H9 (cell line): ENCODE results near the gene AQP2. TPM values are rescaled to one million over a fixed set of nuclear protein-coding genes. Genes with fewer than 3 reads are reported as not detected.

Experiments
- DNase-seq: peaks from one replicate; pipeline ENCODE4 v3.0.0-alpha.2; 2017
- H2AFZ ChIP-seq: one replicate; pipeline ENCODE4 v1.6.1; 2013; ENCODE audit warnings: mild to moderate bottlenecking, low read length, control low read depth, moderate library complexity
- H2AK5ac ChIP-seq: 2 replicates; pipeline ENCODE4 v1.6.1; 2013; ENCODE audit warnings: low read length, control low read depth, mixed read lengths; ENCODE audit not compliant: insufficient read length
- H2BK120ac ChIP-seq: one replicate; pipeline ENCODE4 v1.6.1; 2013; ENCODE audit warnings: low read depth, mild to moderate bottlenecking, low read length, control low read depth, inconsistent platforms; ENCODE audit not compliant: poor library complexity, severe bottlenecking
- H2BK12ac ChIP-seq: 2 replicates; pipeline ENCODE4 v1.6.1; 2013; ENCODE audit warnings: low read length, control low read depth, mixed read lengths, low read depth; ENCODE audit not compliant: insufficient read length
- H2BK15ac ChIP-seq: 2 replicates; pipeline ENCODE4 v1.6.1; 2013; ENCODE audit warnings: low read depth, low read length, control low read depth
- H2BK20ac ChIP-seq: one replicate; pipeline ENCODE4 v1.6.1; 2013; ENCODE audit warnings: low read depth, mild to moderate bottlenecking, low read length, control low read depth, inconsistent platforms; ENCODE audit not compliant: poor library complexity, severe bottlenecking
- H2BK5ac ChIP-seq: 2 replicates; pipeline ENCODE4 v1.6.1; 2013; ENCODE audit warnings: low read length, control low read depth, mixed read lengths; ENCODE audit not compliant: insufficient read length
- H3K14ac ChIP-seq: 2 replicates; pipeline ENCODE4 v1.6.1; 2013; ENCODE audit warnings: low read length, control low read depth; ENCODE audit not compliant: insufficient read depth
- H3K18ac ChIP-seq: 2 replicates; pipeline ENCODE4 v1.6.1; 2013; ENCODE audit warnings: low read depth, mild to moderate bottlenecking, mixed read lengths, low read length, control low read depth; ENCODE audit not compliant: insufficient read length
- H3K23ac ChIP-seq: 2 replicates; pipeline ENCODE4 v1.6.1; 2013; ENCODE audit warnings: low read length, control low read depth, mixed read lengths, low read depth; ENCODE audit not compliant: insufficient read length
- H3K23me2 ChIP-seq: 2 replicates; pipeline ENCODE4 v1.6.1; 2013; ENCODE audit warnings: low read depth, mild to moderate bottlenecking, mixed read lengths, low read length, control low read depth; ENCODE audit not compliant: insufficient read length, poor library complexity, severe bottlenecking
- H3K27ac ChIP-seq: 2 replicates; pipeline ENCODE4 v1.5.1; 2013; ENCODE audit warnings: low read length, control low read depth, mixed read lengths, low read depth; ENCODE audit not compliant: insufficient read length
- H3K27me3 ChIP-seq: 2 replicates; pipeline ENCODE4 v1.6.1; 2013; ENCODE audit warnings: low read length, control low read depth, inconsistent platforms; ENCODE audit not compliant: insufficient read depth
- H3K4ac ChIP-seq: 2 replicates; pipeline ENCODE4 v1.6.1; 2013; ENCODE audit warnings: low read depth, mild to moderate bottlenecking, control low read depth, inconsistent platforms, low read length, moderate library complexity
- H3K4me1 ChIP-seq: 2 replicates; pipeline ENCODE4 v1.6.1; 2013; ENCODE audit warnings: low read length, control low read depth, inconsistent platforms; ENCODE audit not compliant: insufficient read depth
- H3K4me2 ChIP-seq: 2 replicates; pipeline ENCODE4 v1.6.1; 2013; ENCODE audit warnings: low read length, control low read depth, mixed read lengths; ENCODE audit not compliant: insufficient read length, insufficient read depth
- H3K56ac ChIP-seq: 2 replicates; pipeline ENCODE4 v1.6.1; 2013; ENCODE audit warnings: low read depth, mild to moderate bottlenecking, mixed read lengths, low read length, control low read depth; ENCODE audit not compliant: insufficient read length
- H3K79me1 ChIP-seq: 2 replicates; pipeline ENCODE4 v1.6.1; 2013; ENCODE audit warnings: low read depth, mild to moderate bottlenecking, moderate library complexity, low read length, control low read depth, inconsistent platforms; ENCODE audit not compliant: insufficient read depth, poor library complexity, severe bottlenecking
- H3K79me2 ChIP-seq: 2 replicates; pipeline ENCODE4 v1.6.1; 2013; ENCODE audit warnings: low read length, control low read depth, inconsistent platforms; ENCODE audit not compliant: insufficient read depth
- H3K9ac ChIP-seq: 2 replicates; pipeline ENCODE4 v1.6.1; 2013; ENCODE audit warnings: low read length, control low read depth, mixed read lengths; ENCODE audit not compliant: insufficient read length; ENCODE audit errors: extremely low read depth
- H3K9me3 ChIP-seq: one replicate; pipeline ENCODE4 v1.6.1; 2013; ENCODE audit warnings: low read depth, low read length, inconsistent platforms; ENCODE audit not compliant: control insufficient read depth
- H3T11ph ChIP-seq: one replicate; pipeline ENCODE4 v1.6.1; 2013; ENCODE audit warnings: mild to moderate bottlenecking, low read length, control low read depth, inconsistent platforms
- H4K20me1 ChIP-seq: one replicate; pipeline ENCODE4 v1.6.1; 2013; ENCODE audit not compliant: control insufficient read depth, insufficient read length, insufficient read depth
- H4K5ac ChIP-seq: 2 replicates; pipeline ENCODE4 v1.6.1; 2013; ENCODE audit warnings: low read depth, mild to moderate bottlenecking, mixed read lengths, low read length, control low read depth; ENCODE audit not compliant: insufficient read length
- H4K8ac ChIP-seq: replicated peaks from 2 replicates; pipeline ENCODE4 v1.6.1; 2013; ENCODE audit warnings: low read length, control low read depth, mixed read lengths, low read depth; ENCODE audit not compliant: insufficient read length
- H4K91ac ChIP-seq: 2 replicates; pipeline ENCODE4 v1.6.1; 2013; ENCODE audit warnings: low read depth, mild to moderate bottlenecking, moderate library complexity, mixed read lengths, low read length, control low read depth; ENCODE audit not compliant: insufficient read length
- H3K27ac Mint-ChIP-seq, 3 experiments: 2 replicates in 2 of 3; 3 replicates in 1 of 3; pipeline ENCODE4 v1.8.0; 2020 to 2021; ENCODE audit warnings: mixed read lengths in 3 of 3, mild to moderate bottlenecking in 1 of 3, moderate library complexity in 1 of 3
- H3K27me3 Mint-ChIP-seq: 2 replicates; pipeline ENCODE4 v1.8.0; 2021; ENCODE audit warnings: low read depth, mild to moderate bottlenecking, moderate library complexity, mixed read lengths
- H3K36me3 Mint-ChIP-seq, 3 experiments: 2 replicates in 2 of 3; 3 replicates in 1 of 3; pipeline ENCODE4 v1.8.0; 2020 to 2021; ENCODE audit warnings: low read depth in 3 of 3, mixed read lengths in 3 of 3; ENCODE audit not compliant: insufficient read depth in 1 of 3
- H3K4me1 Mint-ChIP-seq, 2 experiments: 2 replicates each; pipeline ENCODE4 v1.8.0; 2020; ENCODE audit warnings: mixed read lengths in 2 of 2
- H3K4me3 Mint-ChIP-seq, 2 experiments: 2 replicates in 1 of 2; 3 replicates in 1 of 2; pipeline ENCODE4 v1.8.0; 2020 to 2021; ENCODE audit warnings: mild to moderate bottlenecking in 2 of 2, mixed read lengths in 2 of 2, moderate library complexity in 1 of 2
- H3K9me3 Mint-ChIP-seq, 2 experiments: 2 replicates in 1 of 2; 3 replicates in 1 of 2; pipeline ENCODE4 v1.8.0; 2020; ENCODE audit warnings: mild to moderate bottlenecking in 2 of 2, mixed read lengths in 2 of 2, moderate library complexity in 1 of 2
- CTCF ChIP-seq: fragments of 200-600 bp; sonication (generic); conservative IDR thresholded peaks from 3 replicates; pipeline ENCODE4 v1.8.0; 2021; ENCODE audit warnings: antibody characterized with exemption, mild to moderate bottlenecking
- WGBS: extraction: QIAGEN DNeasy Blood & Tissue Kit; methylation state at CpG from one replicate; pipeline ENCODE4 v1.1.7; 2013; ENCODE audit warnings: missing lambda C conversion rate, low lambda C conversion rate, mixed read lengths; ENCODE audit not compliant: insufficient read length; ENCODE audit errors: extremely low coverage; 5-methylcytosine and 5-hydroxymethylcytosine counted together
- total RNA-seq: library from RNA; stranded (reverse); gene quantifications from 2 replicates; pipeline ENCODE4 v1.2.1, GENCODE V29; 2021

Gene AQP2
- total RNA-seq, 1 experiment from 2014 or later = not detected

GRCh38 chr12:49923880-49924556 lies 26.5 kb upstream of the AQP2 start:
- no peak overlapping the region for H3K27ac Mint-ChIP-seq
- H3K4me1 Mint-ChIP-seq = 0 out of 4 replicates have a peak, but pooled peaks cover 0 to 3% of the 10 kb centered on the region in 2 experiments
- H3K23me2 ChIP-seq = no peaks in the 10 kb centered on the region
- no peaks in the 10 kb centered on the region for H3K9me3 Mint-ChIP-seq
- H3K9ac ChIP-seq = no peak overlapping the region
- H4K5ac ChIP-seq = no peak overlapping the region
- no peak overlapping the region for H3K4me2 ChIP-seq
- H2AK5ac ChIP-seq = no peak overlapping the region
- H2BK5ac ChIP-seq = no peak overlapping the region
- H3K23ac ChIP-seq = no peak overlapping the region
- no CpG with 5 or more reads among the region's 15 CpGs for WGBS
- no peaks in the 10 kb centered on the region for H3K79me1 ChIP-seq
- TF ChIP-seq CTCF = no peak
- no peak overlapping the region for H3K27ac ChIP-seq
- H3T11ph ChIP-seq = no peak overlapping the region
- no peak overlapping the region for H4K8ac ChIP-seq
- no peak overlapping the region for H3K4ac ChIP-seq
- H3K56ac ChIP-seq = no peak overlapping the region
- H3K4me3 Mint-ChIP-seq = no peak overlapping the region
- no peaks in the 10 kb centered on the region for H3K36me3 Mint-ChIP-seq
- H3K9me3 ChIP-seq = no peaks in the 10 kb centered on the region
- no peak overlapping the region for H4K91ac ChIP-seq
- H3K18ac ChIP-seq = no peak overlapping the region
- no peak overlapping the region for H2BK20ac ChIP-seq
- no peaks in the 10 kb centered on the region for H3K4me1 ChIP-seq
- peak; percentile 22 for DNase-seq
- H2BK120ac ChIP-seq = no peak overlapping the region
- no peaks in the 10 kb centered on the region for H3K79me2 ChIP-seq
- no peak overlapping the region for H2BK12ac ChIP-seq
- no peak overlapping the region for H3K14ac ChIP-seq
- H2BK15ac ChIP-seq = no peak overlapping the region
- peaks cover 8% of the 10 kb centered on the region for H3K27me3 Mint-ChIP-seq
- H4K20me1 ChIP-seq = no peaks in the 10 kb centered on the region
- H3K27me3 ChIP-seq = no peaks in the 10 kb centered on the region
- no peak overlapping the region for H2AFZ ChIP-seq
